VCaP (cell line): ENCODE data around the gene FOXQ1.

Experiments used
- H3K27ac ChIP-seq: fragments of 450-650 bp; 2 replicates; pipeline ENCODE4 v1.5.1; 2017
- CTCF ChIP-seq: fragments of 450-650 bp; conservative IDR thresholded peaks from 2 replicates; pipeline ENCODE4 v1.5.1; 2017; ENCODE audit warnings: mild to moderate bottlenecking, moderate library complexity

FOXQ1 gene

GRCh38 chr6:1335367-1336037 lies 23.6 kb downstream of the FOXQ1 start:
- no peak for TF ChIP-seq CTCF
- no peak overlapping the region for H3K27ac ChIP-seq

DNA sequence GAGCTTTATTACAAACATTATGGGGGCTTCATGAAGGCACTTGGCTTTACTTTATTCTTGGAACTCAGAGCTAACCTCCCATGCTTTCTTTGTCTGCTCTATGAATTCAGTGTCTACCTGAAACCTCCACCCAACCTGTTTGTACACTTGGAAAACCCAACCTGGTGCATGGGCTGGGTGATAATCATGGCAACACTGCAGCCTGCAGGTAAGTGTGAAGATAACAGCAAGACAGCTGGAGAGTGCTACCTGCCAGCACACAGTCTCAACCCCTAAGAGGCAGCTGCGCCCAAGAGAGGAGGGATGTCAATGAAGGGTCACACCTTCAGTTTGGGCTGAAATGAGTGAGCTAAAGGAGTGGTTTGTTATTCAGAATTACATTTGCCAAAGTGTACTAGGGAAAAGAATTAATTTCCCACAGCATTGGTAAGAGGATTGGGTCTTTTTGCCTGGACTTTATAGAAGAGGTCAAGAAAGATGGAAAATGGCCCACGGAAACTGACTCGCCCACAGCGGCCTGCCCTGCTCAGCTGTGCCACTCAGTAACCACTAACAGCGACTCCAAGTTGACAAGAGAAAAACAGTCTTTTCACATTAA lies 24.4 kb downstream of the FOXQ1 start:
- no peak overlapping the region for H3K27ac ChIP-seq
- TF ChIP-seq CTCF = peak; percentile 57

DNA sequence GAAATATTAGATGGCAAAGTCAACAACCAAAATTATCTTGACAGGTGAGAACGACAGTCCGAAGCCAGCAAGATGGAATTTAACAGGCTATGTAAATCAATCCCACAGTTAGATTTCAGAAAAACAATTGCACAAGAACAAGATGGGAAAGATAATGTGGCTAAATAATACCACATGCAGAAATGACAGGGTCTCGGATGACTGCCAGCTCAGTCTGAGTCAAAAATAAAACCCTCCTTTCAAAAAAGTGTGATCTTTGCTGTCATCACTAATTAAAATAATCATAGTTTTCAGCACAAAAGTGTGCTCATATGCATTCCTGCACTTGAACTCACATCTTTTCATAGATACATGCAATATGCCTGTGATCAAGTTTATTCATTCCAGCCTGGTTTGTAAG lies 25.9 kb downstream of the FOXQ1 start:
- no peak overlapping the region for H3K27ac ChIP-seq
- TF ChIP-seq CTCF = no peak

- H3K27ac ChIP-seq = no peak overlapping the region
- TF ChIP-seq CTCF = no peak
Observed at GRCh38 chr6:1346101-1346500, 34.2 kb downstream of the FOXQ1 start.

DNA sequence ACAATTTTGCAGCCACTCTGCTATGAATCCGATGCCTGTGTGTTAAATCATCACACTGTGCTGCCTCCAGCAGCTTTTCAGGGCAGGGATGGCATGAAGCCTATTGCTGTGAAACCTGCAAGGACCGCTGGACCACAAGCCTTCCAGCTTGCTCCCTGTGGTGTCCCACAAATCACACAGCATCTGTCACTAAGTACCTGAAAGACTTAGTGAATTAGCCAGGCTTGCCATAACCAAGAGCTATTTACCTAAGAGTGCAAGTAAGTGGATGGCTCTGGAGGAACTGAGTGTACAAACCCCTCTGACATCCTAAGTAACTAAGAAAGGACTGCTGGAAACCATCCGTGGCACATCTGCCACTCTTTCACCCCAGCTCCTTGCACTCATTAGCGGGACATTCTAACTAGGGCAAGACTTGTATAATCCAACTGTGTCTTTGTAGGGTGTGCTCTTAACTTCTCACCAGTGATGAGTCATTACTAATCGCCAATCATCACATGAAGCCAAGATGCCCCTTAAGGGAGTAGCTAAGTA lies 34.7 kb downstream of the FOXQ1 start:
- H3K27ac ChIP-seq = no peak overlapping the region
- TF ChIP-seq CTCF = no peak

- TF ChIP-seq CTCF = no peak
- no peak overlapping the region for H3K27ac ChIP-seq
Observed at GRCh38 chr6:1347161-1347560, 35.3 kb downstream of the FOXQ1 start.

DNA sequence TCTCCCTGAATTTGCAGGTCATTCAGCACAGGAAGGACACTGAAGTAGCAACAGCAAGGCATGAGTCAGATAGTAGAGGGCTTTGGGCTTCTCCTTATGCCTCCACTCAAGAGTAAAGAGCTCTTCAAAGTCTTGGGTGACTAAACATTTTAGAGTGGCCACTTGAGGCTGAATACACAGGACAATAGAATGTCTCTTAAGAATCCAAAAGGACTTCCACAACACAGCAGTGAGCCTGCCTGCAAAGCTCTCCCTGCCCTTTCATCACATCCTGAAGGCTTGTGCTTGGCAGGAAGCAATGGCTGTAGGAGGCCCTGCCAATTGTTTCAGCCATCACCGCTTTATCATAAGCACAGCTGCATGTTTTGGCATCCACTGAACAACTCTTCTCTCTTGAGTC lies 36.8 kb downstream of the FOXQ1 start:
- TF ChIP-seq CTCF = no peak
- H3K27ac ChIP-seq = no peak overlapping the region
